HepG2 (cell line): ENCODE results near the gene SDC1. TPM values are rescaled to one million over a fixed set of nuclear protein-coding genes. Genes with fewer than 3 reads are reported as not detected.

Experiments
- EP300 ChIP-seq, 3 experiments: sonication (generic) in 1 of 3; formaldehyde crosslinking in 1 of 3; IDR thresholded peaks; 2 replicates each; pipeline versions ENCODE4 v1.5.1 to v1.6.1; 2011 to 2020; ENCODE audit warnings: low read depth in 2 of 3, low read length in 2 of 3, borderline replicate concordance in 1 of 3, improper control_type of control experiment in 1 of 3, mild to moderate bottlenecking in 1 of 3, missing genetic modification reagents in 1 of 3, moderate library complexity in 1 of 3
- ETV5 ChIP-seq: IDR thresholded peaks from 2 replicates; pipeline ENCODE4 v1.6.1; 2018; ENCODE audit warnings: missing biosample characterization, missing genetic modification reagents, inconsistent platforms, borderline replicate concordance
- FOSL2 ChIP-seq: sonication (generic); formaldehyde crosslinking; IDR thresholded peaks from 2 replicates; pipeline ENCODE4 v1.4.0; 2020; ENCODE audit warnings: missing genetic modification reagents
- HOMEZ ChIP-seq: IDR thresholded peaks from 2 replicates; pipeline ENCODE4 v1.6.1; 2016; ENCODE audit warnings: low read depth
- NFE2L2 ChIP-seq: fragments of 150-350 bp; IDR thresholded peaks from 2 replicates; pipeline ENCODE4 v1.6.1; 2014; ENCODE audit warnings: low read length
- PRDM10 ChIP-seq: sonication (generic); formaldehyde crosslinking; IDR thresholded peaks from 2 replicates; pipeline ENCODE4 v1.4.0; 2020; ENCODE audit warnings: low read depth, missing genetic modification reagents
- SALL1 ChIP-seq: sonication (generic); formaldehyde crosslinking; IDR thresholded peaks from 2 replicates; pipeline ENCODE4 v1.8.0; 2022; ENCODE audit warnings: mild to moderate bottlenecking, missing genetic modification reagents
- SP140L ChIP-seq: sonication (generic); formaldehyde crosslinking; IDR thresholded peaks from 2 replicates; pipeline ENCODE4 v1.4.0; 2020; ENCODE audit warnings: missing genetic modification reagents, borderline replicate concordance
- TBX3 ChIP-seq: fragments of 450-650 bp; IDR thresholded peaks from 2 replicates; pipeline ENCODE4 v1.6.1; 2017; ENCODE audit warnings: antibody characterized with exemption, mild to moderate bottlenecking, inconsistent platforms, borderline replicate concordance
- TFDP2 ChIP-seq: sonication (generic); formaldehyde crosslinking; IDR thresholded peaks from 2 replicates; pipeline ENCODE4 v1.4.0; 2020; ENCODE audit warnings: missing genetic modification reagents
- THAP11 ChIP-seq: IDR thresholded peaks from 2 replicates; pipeline ENCODE4 v1.6.1; 2016; ENCODE audit warnings: missing biosample characterization, missing genetic modification reagents
- THAP7 ChIP-seq: sonication (generic); formaldehyde crosslinking; IDR thresholded peaks from 2 replicates; pipeline ENCODE4 v1.8.1; 2023; ENCODE audit warnings: mild to moderate bottlenecking, missing genetic modification reagents
- TRIM24 ChIP-seq: sonication (generic); formaldehyde crosslinking; IDR thresholded peaks from 2 replicates; pipeline ENCODE4 v1.8.0; 2022; ENCODE audit warnings: mild to moderate bottlenecking, missing genetic modification reagents
- WIZ ChIP-seq: sonication (generic); formaldehyde crosslinking; IDR thresholded peaks from 2 replicates; pipeline ENCODE4 v1.5.1; 2020; ENCODE audit warnings: mild to moderate bottlenecking, missing genetic modification reagents
- ZBTB25 ChIP-seq: IDR thresholded peaks from 2 replicates; pipeline ENCODE4 v1.6.1; 2018; ENCODE audit warnings: missing genetic modification reagents
- ZNF124 ChIP-seq: sonication (generic); formaldehyde crosslinking; IDR thresholded peaks from 2 replicates; pipeline ENCODE4 v1.4.0; 2020; ENCODE audit warnings: missing genetic modification reagents
- ZNF205 ChIP-seq: IDR thresholded peaks from 2 replicates; pipeline ENCODE4 v1.6.1; 2018; ENCODE audit warnings: missing biosample characterization, missing genetic modification reagents
- ZNF253 ChIP-seq: sonication (generic); formaldehyde crosslinking; IDR thresholded peaks from 2 replicates; pipeline ENCODE4 v1.8.0; 2022; ENCODE audit warnings: mild to moderate bottlenecking, missing genetic modification reagents, borderline replicate concordance
- ZNF350 ChIP-seq: sonication (generic); formaldehyde crosslinking; IDR thresholded peaks from 2 replicates; pipeline ENCODE4 v1.4.0; 2020; ENCODE audit warnings: mild to moderate bottlenecking, low read depth, missing genetic modification reagents, borderline replicate concordance
- polyA plus RNA-seq, 8 experiments: library from polyadenylated mRNA; depleted of rRNA in 3 of 8; stranded (reverse) in 7 of 8; unstranded in 1 of 8; fragments of >200 nt; fragmentation: Illumina TruSeq in 4 of 8; extraction: Trizol in 4 of 8; gene quantifications; 2 replicates each; pipeline versions ENCODE4 v1.2.1 to v1.2.3, GENCODE V29; 2011 to 2016; ENCODE audit warnings: low read depth in 4 of 8, missing spikeins in 1 of 8, mixed read lengths in 1 of 8; ENCODE audit not compliant: insufficient read depth in 1 of 8
- total RNA-seq, 5 experiments: library from RNA; depleted of rRNA; stranded (reverse); fragments of >200 nt; fragmentation: Illumina TruSeq; extraction: Trizol; gene quantifications; 2 replicates each; pipeline ENCODE4 v1.2.3, GENCODE V29; 2016; ENCODE audit warnings: low read depth in 1 of 5

SDC1 gene
- total and polyA plus RNA-seq, 2 of the 13 experiments (the other 11 are each of a cell fraction or from before 2014, with no cell fraction given) = 108 to 119 TPM

- TF ChIP-seq THAP7 (CRISPR knock-in tag) (0 out of 2 replicates have a peak, but pooled peaks have one; percentile 14), PRDM10 (CRISPR knock-in tag) (peak; percentile 79; the same call in 1 of the 2 replicates), THAP11 (CRISPR knock-in tag) (peak; percentile 54; the same call in 1 of the 2 replicates), ZNF205 (CRISPR knock-in tag) (peak; percentile 79; the same call in 1 of the 2 replicates), NFE2L2 (no peak), SALL1 (CRISPR knock-in tag) (peak; percentile 78), TFDP2 (CRISPR knock-in tag) (0 out of 2 replicates have a peak, but pooled peaks have one; percentile 34), ZBTB25 (CRISPR knock-in tag) (peak; percentile 31; the same call in 1 of the 2 replicates), TBX3 (peak; percentile 54; the same call in 1 of the 2 replicates), SP140L (CRISPR knock-in tag) (peak; percentile 84; the same call in 1 of the 2 replicates), ZNF253 (CRISPR knock-in tag) (0 out of 2 replicates have a peak, but pooled peaks have one; percentile 7), EP300 (IDR thresholded peaks at IDR 0.05; ENCODE audit: low read depth in 2 of 2, low read length in 2 of 2) (peak in 1 of 2 experiments; percentile 83; a peak in 2 of 4 replicates), EP300 (CRISPR knock-in tag; IDR thresholded peaks at IDR 0.05; ENCODE audit: borderline replicate concordance) (peak; percentile 74; the same call in 1 of the 2 replicates), ETV5 (CRISPR knock-in tag) (peak; percentile 67; the same call in 1 of the 2 replicates), HOMEZ (CRISPR knock-in tag) (peak; percentile 53; the same call in 1 of the 2 replicates), ZNF350 (CRISPR knock-in tag) (peak; percentile 64; the same call in 1 of the 2 replicates), ZNF124 (CRISPR knock-in tag) (0 out of 2 replicates have a peak, but pooled peaks have one; percentile 41), TRIM24 (CRISPR knock-in tag) (0 out of 2 replicates have a peak, but pooled peaks have one; percentile 45), FOSL2 (CRISPR knock-in tag) (peak; percentile 98), WIZ (no peak)
Observed at GRCh38 chr2:20184067-20184938, 40.6 kb downstream of the SDC1 start (continued).
